Measurements from ENCODE around the gene PTOV1. TPM values are rescaled to one million over a fixed set of nuclear protein-coding genes. Genes with fewer than 3 reads are reported as not detected.

Gene PTOV1
- total and polyA plus RNA-seq, 2 donors (not counting 1 experiment from before 2014, with no cell fraction given) = 144 to 230 TPM

DNA sequence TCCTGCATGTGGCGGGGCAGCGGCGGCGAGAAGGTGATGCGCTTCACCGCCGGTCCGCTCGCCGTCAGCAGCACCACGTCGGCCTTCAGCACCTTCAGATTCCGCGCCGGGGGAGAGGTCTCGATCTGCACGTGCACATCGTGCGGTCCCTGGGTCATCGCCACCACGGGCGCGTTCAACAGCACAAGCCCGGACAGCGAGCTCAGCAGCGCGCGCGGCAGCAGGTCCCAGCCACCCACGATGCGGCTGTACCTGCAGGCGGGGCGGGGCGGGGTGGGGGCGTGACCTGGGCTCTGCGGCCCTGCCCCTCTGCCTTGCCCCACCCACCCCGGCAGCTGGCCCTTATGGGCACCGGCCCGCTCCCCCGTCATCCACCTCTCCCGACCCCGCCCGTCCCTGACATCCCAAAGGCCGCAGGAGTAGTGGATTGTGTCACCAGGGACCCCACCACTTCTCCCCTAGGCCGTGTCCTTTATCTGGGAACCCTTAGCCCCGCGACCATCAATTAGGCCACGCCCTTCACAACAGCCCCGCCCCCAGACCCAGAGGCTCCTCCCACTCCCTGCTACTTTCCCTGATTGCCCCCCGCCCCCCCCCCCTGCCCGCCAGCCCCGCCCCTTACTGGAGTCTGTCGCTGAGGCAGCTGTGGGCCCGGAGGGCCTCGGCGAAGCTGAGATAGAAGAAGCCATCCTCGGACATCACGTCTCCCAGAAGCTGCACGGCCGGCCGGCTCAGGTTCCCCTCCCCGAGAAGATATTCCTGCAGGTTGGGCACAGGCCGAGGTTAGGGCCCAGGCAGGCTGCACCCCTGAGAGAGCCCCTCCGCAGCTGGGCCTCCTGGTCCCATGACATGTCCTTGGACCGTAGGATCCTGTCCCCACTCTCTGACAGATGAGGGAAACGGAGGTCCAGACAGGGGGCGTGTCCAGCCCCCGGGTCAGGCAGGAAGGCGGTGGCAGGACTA lies 39.7 kb downstream of the PTOV1 start:
- Histone ChIP-seq H3K27ac (ENCODE audit: low read length in 2 of 2) (no peak overlapping the region), H3K36me3 (replicated peaks in 1 of 2; ENCODE audit: control extremely low read depth in 1 of 2, control insufficient read depth in 1 of 2, extremely low read depth in 1 of 2, insufficient read depth in 2 of 2, low read length in 1 of 2) (no peaks in the 10 kb centered on the region), H3K27me3 (replicated peaks in 1 of 4; ENCODE audit: control extremely low read depth in 1 of 4, control insufficient read depth in 3 of 4, insufficient read depth in 4 of 4, low read length in 3 of 4) (no peaks in the 10 kb centered on the region), H3K4me1 (ENCODE audit: control insufficient read depth in 2 of 2, insufficient read depth in 2 of 2, low read length in 2 of 2) (peaks cover 11 to 25% of the 10 kb centered on the region in 2 donors), H3K79me2 (ENCODE audit: control insufficient read depth, insufficient read depth, low read length) (no peaks in the 10 kb centered on the region), H3K9me3 (ENCODE audit: control extremely low read depth in 1 of 3, control insufficient read depth in 2 of 3, insufficient read depth in 1 of 3, low read length in 2 of 3) (peaks cover 0 to 7% (median 0%) of the 10 kb centered on the region in 3 donors), H3K4me2 (replicated peaks; ENCODE audit: low read depth, low read length, poor library complexity, severe bottlenecking) (peak overlapping the region; percentile 98), H4K20me1 (ENCODE audit: control insufficient read depth, insufficient read depth, low read length, poor library complexity, severe bottlenecking) (peaks cover 15% of the 10 kb centered on the region), H3K9ac (ENCODE audit: low read length) (peak overlapping the region; percentile 65), H3K4me3 (ENCODE audit: control extremely low read depth in 1 of 5, extremely low read depth in 1 of 5, insufficient read depth in 1 of 5, low read depth in 2 of 5, low read length in 4 of 5) (peak overlapping the region in 4 of 5 experiments; percentile 41 to 62 (median 50)), H2AFZ (ENCODE audit: insufficient read depth, low read depth, low read length, poor library complexity, severe bottlenecking) (peak overlapping the region; percentile 66)
- ChIA-PET CTCF (interaction anchor here (0.8 to 1.6 kb wide), 5 partner anchors 10 to 95 kb away, joined by 3 to 12 read pairs (median 5); no protein-coding TSS in a partner anchor), POLR2A (interaction anchor here (0.6 to 2.1 kb wide), 9 partner anchors 14 to 473 kb away, joined by 3 to 8 read pairs (median 3); partner anchors contain the start of genes ATF5 and NUP62)
- H3K9me3 Mint-ChIP-seq (ENCODE audit: insufficient read depth) = no peaks in the 10 kb centered on the region
- peaks cover 34% of the 10 kb centered on the region for H3K4me1 Mint-ChIP-seq
- TF ChIP-seq, protein P1, sequence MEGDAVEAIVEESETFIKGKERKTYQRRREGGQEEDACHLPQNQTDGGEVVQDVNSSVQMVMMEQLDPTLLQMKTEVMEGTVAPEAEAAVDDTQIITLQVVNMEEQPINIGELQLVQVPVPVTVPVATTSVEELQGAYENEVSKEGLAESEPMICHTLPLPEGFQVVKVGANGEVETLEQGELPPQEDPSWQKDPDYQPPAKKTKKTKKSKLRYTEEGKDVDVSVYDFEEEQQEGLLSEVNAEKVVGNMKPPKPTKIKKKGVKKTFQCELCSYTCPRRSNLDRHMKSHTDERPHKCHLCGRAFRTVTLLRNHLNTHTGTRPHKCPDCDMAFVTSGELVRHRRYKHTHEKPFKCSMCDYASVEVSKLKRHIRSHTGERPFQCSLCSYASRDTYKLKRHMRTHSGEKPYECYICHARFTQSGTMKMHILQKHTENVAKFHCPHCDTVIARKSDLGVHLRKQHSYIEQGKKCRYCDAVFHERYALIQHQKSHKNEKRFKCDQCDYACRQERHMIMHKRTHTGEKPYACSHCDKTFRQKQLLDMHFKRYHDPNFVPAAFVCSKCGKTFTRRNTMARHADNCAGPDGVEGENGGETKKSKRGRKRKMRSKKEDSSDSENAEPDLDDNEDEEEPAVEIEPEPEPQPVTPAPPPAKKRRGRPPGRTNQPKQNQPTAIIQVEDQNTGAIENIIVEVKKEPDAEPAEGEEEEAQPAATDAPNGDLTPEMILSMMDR (IDR thresholded peaks at IDR 0.05) = peak; percentile 69
- no peak for TF ChIP-seq EZH2 (IDR thresholded peaks at IDR 0.05; ENCODE audit: borderline replicate concordance, insufficient read depth, low read depth, low read length, poor library complexity, severe bottlenecking)
- 29% methylated on average over 51 of the region's 69 CpGs for WGBS (ENCODE audit: insufficient coverage)
- H3K27ac Mint-ChIP-seq = peak overlapping the region; percentile 67
- intact Hi-C loops (cut with micrococcal nuclease) = loop anchor here (1.0 kb wide), 2 partner anchors 12 to 40 kb away; no protein-coding TSS in a partner anchor
- DNase-seq (peak; percentile 85), ATAC-seq (ENCODE audit: low read depth) (peak; percentile 82)
- H3K27me3 Mint-ChIP-seq = no peaks in the 10 kb centered on the region
- H3K4me3 Mint-ChIP-seq = peak overlapping the region; percentile 86
